ENCODE data around the gene ZNF839. TPM values are rescaled to one million over a fixed set of nuclear protein-coding genes. Genes with fewer than 3 reads are reported as not detected.

Gene ZNF839
- total and polyA plus RNA-seq, 2 experiments from 2014 or later = 7.9 to 10.0 TPM

DNA sequence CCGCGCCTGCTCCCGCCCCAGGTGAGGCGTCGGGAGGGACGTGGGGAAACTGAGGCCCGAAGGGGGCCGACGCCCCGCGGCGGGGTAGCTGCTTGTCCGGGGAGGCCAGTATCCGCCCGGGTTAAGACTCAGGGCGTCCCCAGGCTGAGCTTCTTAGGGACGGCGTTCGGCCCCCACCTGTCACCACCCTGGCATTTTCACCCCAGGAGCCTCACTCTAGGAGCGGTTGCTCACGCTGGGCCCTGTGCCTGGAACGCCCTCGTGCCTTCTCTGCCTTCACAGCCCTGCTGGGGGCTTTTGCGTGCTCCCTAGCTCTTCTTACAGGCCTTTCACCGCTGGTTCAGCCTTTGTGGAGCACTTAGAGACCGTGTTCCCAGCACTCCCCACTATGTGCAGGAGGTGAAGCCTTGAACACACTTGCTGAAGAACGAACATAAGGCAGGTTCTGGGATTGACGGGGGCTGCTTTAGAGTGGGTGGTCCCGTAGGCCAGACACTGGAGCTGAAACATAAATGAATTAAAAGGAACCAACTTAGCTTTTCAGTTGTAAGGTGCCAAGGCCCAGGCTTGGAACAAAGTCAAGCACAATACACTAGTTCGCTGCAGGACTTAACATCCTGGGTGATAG is 601 bp downstream of the ZNF839 start (continued):
- TF ChIP-seq, protein P1, sequence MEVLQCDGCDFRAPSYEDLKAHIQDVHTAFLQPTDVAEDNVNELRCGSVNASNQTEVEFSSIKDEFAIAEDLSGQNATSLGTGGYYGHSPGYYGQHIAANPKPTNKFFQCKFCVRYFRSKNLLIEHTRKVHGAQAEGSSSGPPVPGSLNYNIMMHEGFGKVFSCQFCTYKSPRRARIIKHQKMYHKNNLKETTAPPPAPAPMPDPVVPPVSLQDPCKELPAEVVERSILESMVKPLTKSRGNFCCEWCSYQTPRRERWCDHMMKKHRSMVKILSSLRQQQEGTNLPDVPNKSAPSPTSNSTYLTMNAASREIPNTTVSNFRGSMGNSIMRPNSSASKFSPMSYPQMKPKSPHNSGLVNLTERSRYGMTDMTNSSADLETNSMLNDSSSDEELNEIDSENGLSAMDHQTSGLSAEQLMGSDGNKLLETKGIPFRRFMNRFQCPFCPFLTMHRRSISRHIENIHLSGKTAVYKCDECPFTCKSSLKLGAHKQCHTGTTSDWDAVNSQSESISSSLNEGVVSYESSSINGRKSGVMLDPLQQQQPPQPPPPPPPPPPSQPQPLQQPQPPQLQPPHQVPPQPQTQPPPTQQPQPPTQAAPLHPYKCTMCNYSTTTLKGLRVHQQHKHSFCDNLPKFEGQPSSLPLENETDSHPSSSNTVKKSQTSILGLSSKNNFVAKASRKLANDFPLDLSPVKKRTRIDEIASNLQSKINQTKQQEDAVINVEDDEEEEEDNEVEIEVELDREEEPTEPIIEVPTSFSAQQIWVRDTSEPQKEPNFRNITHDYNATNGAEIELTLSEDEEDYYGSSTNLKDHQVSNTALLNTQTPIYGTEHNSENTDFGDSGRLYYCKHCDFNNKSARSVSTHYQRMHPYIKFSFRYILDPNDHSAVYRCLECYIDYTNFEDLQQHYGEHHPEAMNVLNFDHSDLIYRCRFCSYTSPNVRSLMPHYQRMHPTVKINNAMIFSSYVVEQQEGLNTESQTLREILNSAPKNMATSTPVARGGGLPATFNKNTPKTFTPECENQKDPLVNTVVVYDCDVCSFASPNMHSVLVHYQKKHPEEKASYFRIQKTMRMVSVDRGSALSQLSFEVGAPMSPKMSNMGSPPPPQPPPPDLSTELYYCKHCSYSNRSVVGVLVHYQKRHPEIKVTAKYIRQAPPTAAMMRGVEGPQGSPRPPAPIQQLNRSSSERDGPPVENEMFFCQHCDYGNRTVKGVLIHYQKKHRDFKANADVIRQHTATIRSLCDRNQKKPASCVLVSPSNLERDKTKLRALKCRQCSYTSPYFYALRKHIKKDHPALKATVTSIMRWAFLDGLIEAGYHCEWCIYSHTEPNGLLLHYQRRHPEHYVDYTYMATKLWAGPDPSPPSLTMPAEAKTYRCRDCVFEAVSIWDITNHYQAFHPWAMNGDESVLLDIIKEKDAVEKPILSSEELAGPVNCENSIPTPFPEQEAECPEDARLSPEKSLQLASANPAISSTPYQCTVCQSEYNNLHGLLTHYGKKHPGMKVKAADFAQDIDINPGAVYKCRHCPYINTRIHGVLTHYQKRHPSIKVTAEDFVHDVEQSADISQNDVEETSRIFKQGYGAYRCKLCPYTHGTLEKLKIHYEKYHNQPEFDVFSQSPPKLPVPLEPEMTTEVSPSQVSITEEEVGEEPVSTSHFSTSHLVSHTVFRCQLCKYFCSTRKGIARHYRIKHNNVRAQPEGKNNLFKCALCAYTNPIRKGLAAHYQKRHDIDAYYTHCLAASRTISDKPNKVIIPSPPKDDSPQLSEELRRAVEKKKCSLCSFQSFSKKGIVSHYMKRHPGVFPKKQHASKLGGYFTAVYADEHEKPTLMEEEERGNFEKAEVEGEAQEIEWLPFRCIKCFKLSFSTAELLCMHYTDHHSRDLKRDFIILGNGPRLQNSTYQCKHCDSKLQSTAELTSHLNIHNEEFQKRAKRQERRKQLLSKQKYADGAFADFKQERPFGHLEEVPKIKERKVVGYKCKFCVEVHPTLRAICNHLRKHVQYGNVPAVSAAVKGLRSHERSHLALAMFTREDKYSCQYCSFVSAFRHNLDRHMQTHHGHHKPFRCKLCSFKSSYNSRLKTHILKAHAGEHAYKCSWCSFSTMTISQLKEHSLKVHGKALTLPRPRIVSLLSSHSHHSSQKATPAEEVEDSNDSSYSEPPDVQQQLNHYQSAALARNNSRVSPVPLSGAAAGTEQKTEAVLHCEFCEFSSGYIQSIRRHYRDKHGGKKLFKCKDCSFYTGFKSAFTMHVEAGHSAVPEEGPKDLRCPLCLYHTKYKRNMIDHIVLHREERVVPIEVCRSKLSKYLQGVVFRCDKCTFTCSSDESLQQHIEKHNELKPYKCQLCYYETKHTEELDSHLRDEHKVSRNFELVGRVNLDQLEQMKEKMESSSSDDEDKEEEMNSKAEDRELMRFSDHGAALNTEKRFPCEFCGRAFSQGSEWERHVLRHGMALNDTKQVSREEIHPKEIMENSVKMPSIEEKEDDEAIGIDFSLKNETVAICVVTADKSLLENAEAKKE (CRISPR knock-in tag; IDR thresholded peaks at IDR 0.05) = no peak
- TF ChIP-seq STAT1 (IDR thresholded peaks at IDR 0.05; ENCODE audit: unreplicated experiment) (no peak), ZNF331 (CRISPR knock-in tag; IDR thresholded peaks at IDR 0.05; ENCODE audit: low read depth) (no peak), POLR2AphosphoS5 (IDR thresholded peaks at IDR 0.05; ENCODE audit: low read depth) (no peak)
- TF ChIP-seq, protein P2, sequence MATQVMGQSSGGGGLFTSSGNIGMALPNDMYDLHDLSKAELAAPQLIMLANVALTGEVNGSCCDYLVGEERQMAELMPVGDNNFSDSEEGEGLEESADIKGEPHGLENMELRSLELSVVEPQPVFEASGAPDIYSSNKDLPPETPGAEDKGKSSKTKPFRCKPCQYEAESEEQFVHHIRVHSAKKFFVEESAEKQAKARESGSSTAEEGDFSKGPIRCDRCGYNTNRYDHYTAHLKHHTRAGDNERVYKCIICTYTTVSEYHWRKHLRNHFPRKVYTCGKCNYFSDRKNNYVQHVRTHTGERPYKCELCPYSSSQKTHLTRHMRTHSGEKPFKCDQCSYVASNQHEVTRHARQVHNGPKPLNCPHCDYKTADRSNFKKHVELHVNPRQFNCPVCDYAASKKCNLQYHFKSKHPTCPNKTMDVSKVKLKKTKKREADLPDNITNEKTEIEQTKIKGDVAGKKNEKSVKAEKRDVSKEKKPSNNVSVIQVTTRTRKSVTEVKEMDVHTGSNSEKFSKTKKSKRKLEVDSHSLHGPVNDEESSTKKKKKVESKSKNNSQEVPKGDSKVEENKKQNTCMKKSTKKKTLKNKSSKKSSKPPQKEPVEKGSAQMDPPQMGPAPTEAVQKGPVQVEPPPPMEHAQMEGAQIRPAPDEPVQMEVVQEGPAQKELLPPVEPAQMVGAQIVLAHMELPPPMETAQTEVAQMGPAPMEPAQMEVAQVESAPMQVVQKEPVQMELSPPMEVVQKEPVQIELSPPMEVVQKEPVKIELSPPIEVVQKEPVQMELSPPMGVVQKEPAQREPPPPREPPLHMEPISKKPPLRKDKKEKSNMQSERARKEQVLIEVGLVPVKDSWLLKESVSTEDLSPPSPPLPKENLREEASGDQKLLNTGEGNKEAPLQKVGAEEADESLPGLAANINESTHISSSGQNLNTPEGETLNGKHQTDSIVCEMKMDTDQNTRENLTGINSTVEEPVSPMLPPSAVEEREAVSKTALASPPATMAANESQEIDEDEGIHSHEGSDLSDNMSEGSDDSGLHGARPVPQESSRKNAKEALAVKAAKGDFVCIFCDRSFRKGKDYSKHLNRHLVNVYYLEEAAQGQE (IDR thresholded peaks at IDR 0.05; ENCODE audit: unreplicated experiment) = no peak

Data from GM23338 (cell line).